Type B pancreatic cell (in vitro differentiated cells): ENCODE results near the gene MYO5B. TPM values are rescaled to one million over a fixed set of nuclear protein-coding genes. Genes with fewer than 3 reads are reported as not detected.

Experiments
- DNase-seq: peaks from one replicate; pipeline ENCODE4 v3.0.0; 2021; ENCODE audit warnings: mixed read lengths; ENCODE audit not compliant: unreplicated experiment; ENCODE audit errors: extremely low spot score
- H3K27ac Mint-ChIP-seq: 2 replicates; pipeline ENCODE4 v1.8.0; 2021; ENCODE audit warnings: mild to moderate bottlenecking, mixed read lengths
- H3K27me3 Mint-ChIP-seq: 2 replicates; pipeline ENCODE4 v1.8.0; 2021; ENCODE audit warnings: mixed read lengths
- H3K36me3 Mint-ChIP-seq: 2 replicates; pipeline ENCODE4 v1.8.0; 2021; ENCODE audit warnings: mixed read lengths
- H3K4me1 Mint-ChIP-seq: one replicate; pipeline ENCODE4 v1.8.0; 2021; ENCODE audit warnings: mixed read lengths; ENCODE audit not compliant: unreplicated experiment
- H3K4me3 Mint-ChIP-seq: 2 replicates; pipeline ENCODE4 v1.8.0; 2021; ENCODE audit warnings: mild to moderate bottlenecking, mixed read lengths
- H3K9me3 Mint-ChIP-seq: 2 replicates; pipeline ENCODE4 v1.8.0; 2021; ENCODE audit warnings: mixed read lengths
- total RNA-seq: library from RNA; stranded (reverse); gene quantifications from 2 replicates; pipeline ENCODE4 v1.2.1, GENCODE V29; 2021; ENCODE audit warnings: low replicate concordance
- TF ChIP-seq, protein P1 (sequence below): fragments of 200-600 bp; sonication (generic); conservative IDR thresholded peaks from 2 replicates; pipeline ENCODE4 v1.5.0; 2021; ENCODE audit warnings: antibody characterized with exemption, mild to moderate bottlenecking

Gene MYO5B
- total RNA-seq, 1 donor from 2014 or later, result 51.7 TPM

DNA sequence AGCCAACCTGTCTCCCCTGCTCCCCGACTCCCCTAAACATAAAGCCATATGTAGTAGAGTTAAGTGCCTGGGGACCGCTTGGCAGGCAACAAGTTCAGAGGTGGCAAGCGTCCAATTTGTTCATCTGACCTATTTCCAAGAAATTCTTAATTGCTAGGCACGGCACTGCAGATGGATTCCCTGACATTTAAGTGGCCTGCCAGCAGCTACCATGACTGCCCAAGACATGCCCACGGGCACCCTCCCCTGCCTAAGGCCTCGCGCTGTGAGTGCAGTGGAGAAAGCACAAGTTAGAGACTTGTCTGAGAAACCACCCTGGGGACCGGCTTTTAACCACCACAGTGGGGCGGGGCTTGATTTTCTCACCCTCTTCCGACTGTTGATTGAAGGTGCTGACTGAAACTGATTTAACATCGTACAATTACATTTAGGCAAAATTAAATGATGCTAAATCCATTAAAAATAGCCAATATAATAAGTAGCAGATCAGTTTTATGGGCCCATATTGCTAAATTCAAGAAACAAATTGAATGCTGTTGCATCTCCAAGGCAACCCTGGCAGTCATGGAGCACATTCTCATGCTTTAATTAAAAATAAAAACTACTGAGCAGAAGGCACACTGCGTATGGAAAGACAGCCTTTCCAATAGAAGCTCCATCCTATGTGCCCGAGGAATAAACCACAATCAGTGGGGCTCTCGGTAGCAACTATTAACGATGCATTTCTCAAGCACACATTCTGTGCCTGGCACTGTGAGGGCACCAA is 218.0 kb downstream of the MYO5B start:
- H3K4me1 Mint-ChIP-seq, result peaks cover 5% of the 10 kb centered on the region
- H3K27me3 Mint-ChIP-seq, result no peaks in the 10 kb centered on the region
- DNase-seq, result no peak
- no peak overlapping the region for H3K4me3 Mint-ChIP-seq
- H3K27ac Mint-ChIP-seq, result no peak overlapping the region
- H3K36me3 Mint-ChIP-seq, result peaks cover 21% of the 10 kb centered on the region
- H3K9me3 Mint-ChIP-seq, result no peaks in the 10 kb centered on the region
- TF ChIP-seq, protein P1, sequence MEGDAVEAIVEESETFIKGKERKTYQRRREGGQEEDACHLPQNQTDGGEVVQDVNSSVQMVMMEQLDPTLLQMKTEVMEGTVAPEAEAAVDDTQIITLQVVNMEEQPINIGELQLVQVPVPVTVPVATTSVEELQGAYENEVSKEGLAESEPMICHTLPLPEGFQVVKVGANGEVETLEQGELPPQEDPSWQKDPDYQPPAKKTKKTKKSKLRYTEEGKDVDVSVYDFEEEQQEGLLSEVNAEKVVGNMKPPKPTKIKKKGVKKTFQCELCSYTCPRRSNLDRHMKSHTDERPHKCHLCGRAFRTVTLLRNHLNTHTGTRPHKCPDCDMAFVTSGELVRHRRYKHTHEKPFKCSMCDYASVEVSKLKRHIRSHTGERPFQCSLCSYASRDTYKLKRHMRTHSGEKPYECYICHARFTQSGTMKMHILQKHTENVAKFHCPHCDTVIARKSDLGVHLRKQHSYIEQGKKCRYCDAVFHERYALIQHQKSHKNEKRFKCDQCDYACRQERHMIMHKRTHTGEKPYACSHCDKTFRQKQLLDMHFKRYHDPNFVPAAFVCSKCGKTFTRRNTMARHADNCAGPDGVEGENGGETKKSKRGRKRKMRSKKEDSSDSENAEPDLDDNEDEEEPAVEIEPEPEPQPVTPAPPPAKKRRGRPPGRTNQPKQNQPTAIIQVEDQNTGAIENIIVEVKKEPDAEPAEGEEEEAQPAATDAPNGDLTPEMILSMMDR, result no peak

- Mint-ChIP-seq H3K9me3 (no peaks in the 10 kb centered on the region), H3K27ac (no peak overlapping the region), H3K27me3 (no peaks in the 10 kb centered on the region), H3K36me3 (peaks cover 18% of the 10 kb centered on the region), H3K4me1 (peaks cover 5% of the 10 kb centered on the region), H3K4me3 (no peak overlapping the region)
- no peak for DNase-seq
- TF ChIP-seq, protein P1, result no peak
Measured at GRCh38 chr18:49976001-49976400, 218.9 kb downstream of the MYO5B start.

- Mint-ChIP-seq H3K36me3 (peaks cover 14% of the 10 kb centered on the region), H3K9me3 (no peaks in the 10 kb centered on the region)
Measured at GRCh38 chr18:49974079-49974478, 220.9 kb downstream of the MYO5B start.

GRCh38 chr18:49973592-49973991 is 221.4 kb downstream of the MYO5B start:
- no peak overlapping the region for H3K27ac Mint-ChIP-seq

More at GRCh38 chr18:49974079-49974478, 220.9 kb downstream of the MYO5B start:
- Mint-ChIP-seq H3K27ac (no peak overlapping the region), H3K4me1 (peaks cover 9% of the 10 kb centered on the region), H3K27me3 (no peaks in the 10 kb centered on the region), H3K4me3 (no peak overlapping the region)
- TF ChIP-seq, protein P1, result no peak
- no peak for DNase-seq

GRCh38 chr18:49972535-49972934 is 222.4 kb downstream of the MYO5B start:
- Mint-ChIP-seq H3K27ac (no peak overlapping the region), H3K9me3 (no peaks in the 10 kb centered on the region), H3K36me3 (peaks cover 14% of the 10 kb centered on the region), H3K4me1 (peaks cover 14% of the 10 kb centered on the region), H3K4me3 (no peak overlapping the region), H3K27me3 (no peaks in the 10 kb centered on the region)
- DNase-seq, result no peak
- TF ChIP-seq, protein P1, result no peak

More at GRCh38 chr18:49973592-49973991, 221.4 kb downstream of the MYO5B start:
- TF ChIP-seq, protein P1, result no peak
- H3K36me3 Mint-ChIP-seq, result peaks cover 14% of the 10 kb centered on the region
- DNase-seq, result no peak
- peaks cover 9% of the 10 kb centered on the region for H3K4me1 Mint-ChIP-seq
- H3K9me3 Mint-ChIP-seq, result no peaks in the 10 kb centered on the region
- no peak overlapping the region for H3K4me3 Mint-ChIP-seq
- no peaks in the 10 kb centered on the region for H3K27me3 Mint-ChIP-seq
